Measurements from ENCODE around the gene HBG2.

The HBG2 gene

DNA sequence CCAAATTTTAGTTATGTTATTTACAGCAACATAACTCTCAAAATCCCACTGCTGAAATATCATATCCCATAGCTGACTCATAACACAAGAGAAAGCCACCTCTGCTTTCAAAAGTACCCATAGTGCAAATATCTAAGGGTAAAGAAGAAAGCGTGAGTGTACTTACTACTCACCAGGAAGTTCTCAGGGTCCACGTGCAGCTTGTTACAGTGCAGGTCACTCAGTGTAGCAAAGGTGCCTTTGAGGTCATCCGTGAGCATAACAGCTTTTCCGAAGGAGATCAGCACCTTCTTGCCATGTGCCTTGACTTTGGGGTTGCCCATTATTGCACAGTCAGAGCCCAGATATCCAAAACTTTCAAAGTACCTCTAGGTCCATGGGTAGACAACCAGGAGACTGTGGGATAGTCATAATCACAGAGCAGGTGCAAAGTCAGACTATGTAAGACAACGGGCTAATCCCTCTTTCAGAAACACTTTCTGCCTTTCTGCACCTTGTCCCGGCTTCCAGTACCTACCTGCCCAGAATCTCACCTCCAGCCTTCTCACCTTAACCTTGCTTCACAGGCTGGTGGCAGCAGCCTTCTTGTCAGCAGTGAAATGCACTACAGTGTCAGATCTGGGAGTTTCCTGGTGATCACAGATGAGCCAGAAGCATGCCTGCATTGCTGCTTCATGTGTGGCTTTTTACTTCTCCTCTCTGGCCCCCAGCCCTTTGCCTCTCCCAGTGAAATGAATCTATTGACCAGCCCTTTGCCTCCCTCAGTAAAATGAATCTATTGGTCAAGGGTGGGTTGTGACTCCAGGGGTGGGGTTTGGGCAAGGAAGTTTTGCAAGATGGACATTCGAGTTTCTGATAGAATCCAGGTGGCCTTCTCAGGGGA, 11.4 kb downstream of the HBG2 start:
- TF ChIP-seq, protein P1, sequence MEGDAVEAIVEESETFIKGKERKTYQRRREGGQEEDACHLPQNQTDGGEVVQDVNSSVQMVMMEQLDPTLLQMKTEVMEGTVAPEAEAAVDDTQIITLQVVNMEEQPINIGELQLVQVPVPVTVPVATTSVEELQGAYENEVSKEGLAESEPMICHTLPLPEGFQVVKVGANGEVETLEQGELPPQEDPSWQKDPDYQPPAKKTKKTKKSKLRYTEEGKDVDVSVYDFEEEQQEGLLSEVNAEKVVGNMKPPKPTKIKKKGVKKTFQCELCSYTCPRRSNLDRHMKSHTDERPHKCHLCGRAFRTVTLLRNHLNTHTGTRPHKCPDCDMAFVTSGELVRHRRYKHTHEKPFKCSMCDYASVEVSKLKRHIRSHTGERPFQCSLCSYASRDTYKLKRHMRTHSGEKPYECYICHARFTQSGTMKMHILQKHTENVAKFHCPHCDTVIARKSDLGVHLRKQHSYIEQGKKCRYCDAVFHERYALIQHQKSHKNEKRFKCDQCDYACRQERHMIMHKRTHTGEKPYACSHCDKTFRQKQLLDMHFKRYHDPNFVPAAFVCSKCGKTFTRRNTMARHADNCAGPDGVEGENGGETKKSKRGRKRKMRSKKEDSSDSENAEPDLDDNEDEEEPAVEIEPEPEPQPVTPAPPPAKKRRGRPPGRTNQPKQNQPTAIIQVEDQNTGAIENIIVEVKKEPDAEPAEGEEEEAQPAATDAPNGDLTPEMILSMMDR (IDR thresholded peaks at IDR 0.05), result no peak

DNA sequence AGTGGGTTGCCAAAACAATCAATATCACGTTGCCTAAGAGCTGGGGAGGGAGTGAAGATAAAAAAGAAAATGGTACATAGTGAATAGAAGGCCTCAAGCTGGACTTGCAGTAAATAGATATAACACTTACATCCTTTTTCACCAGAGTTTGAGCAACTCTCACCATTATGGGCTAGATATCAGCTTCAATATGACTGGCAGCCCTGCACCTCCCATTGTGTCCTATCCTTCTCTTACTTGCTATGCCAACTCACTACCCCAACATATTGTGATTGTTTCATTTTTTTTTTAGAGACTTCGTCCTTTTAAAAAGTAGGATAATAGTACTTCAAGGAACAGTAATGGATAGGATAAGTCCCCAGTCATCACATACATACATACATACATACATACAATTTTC, 12.4 kb downstream of the HBG2 start:
- TF ChIP-seq, protein P1 (IDR thresholded peaks at IDR 0.05), result no peak

DNA sequence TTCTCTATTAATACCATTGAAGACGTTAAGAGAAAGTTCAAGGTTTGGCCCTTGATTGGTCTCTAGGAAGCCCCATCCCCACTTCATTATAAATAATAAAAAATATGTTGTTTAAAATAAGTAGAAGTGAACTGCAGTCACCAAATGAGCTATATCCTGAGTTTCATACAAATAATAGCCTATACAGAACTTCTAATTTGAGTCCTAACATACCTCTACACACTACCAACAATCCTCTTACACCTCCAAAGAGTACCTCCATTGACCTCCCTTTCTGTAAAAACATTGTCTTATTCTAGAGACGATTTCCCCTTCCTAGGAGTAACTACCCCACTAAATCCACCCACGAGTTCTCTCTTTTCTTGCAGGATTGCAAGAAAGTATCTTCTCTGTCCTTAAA, 13.1 kb downstream of the HBG2 start:
- TF ChIP-seq, protein P1 (IDR thresholded peaks at IDR 0.05), result no peak

DNA sequence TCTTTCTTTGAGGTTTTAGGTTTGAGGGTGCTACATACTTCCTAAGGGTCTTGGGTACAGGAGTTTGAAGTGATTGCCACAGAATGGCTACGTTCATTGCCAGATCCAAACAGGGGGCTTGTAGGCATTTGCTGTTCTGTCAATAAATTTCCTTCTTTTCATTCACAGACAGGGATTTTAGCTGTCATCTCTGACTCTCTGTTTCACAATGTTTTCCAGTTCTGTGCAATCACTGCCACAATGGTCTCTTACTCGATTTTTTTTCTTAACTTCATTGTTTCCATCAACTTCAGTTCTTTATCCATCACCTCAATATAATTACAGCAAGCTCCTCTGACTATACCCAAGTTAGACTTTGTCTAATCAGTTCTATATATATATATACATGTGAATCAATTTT, 14.1 kb downstream of the HBG2 start:
- TF ChIP-seq, protein P1 (IDR thresholded peaks at IDR 0.05), result no peak

DNA sequence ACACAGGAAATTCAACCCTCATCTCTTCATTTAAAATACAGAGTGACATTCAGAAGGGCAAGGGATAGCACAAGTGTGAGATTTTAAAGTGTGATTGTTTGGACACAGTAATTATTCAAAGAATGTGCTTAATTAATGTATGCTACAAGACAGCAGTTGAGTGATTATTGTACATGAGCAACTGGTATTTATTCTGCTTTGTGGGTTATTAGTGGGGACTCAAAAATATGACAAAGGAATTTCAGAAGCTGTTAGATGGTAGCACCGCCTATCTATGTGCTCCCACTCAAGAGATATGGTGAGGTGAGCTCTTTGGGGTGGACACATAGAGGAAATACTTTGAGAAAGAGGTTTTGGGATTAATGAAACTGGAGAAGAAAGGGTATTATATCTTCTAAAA, 14.5 kb downstream of the HBG2 start:
- TF ChIP-seq, protein P1 (IDR thresholded peaks at IDR 0.05), result no peak

DNA sequence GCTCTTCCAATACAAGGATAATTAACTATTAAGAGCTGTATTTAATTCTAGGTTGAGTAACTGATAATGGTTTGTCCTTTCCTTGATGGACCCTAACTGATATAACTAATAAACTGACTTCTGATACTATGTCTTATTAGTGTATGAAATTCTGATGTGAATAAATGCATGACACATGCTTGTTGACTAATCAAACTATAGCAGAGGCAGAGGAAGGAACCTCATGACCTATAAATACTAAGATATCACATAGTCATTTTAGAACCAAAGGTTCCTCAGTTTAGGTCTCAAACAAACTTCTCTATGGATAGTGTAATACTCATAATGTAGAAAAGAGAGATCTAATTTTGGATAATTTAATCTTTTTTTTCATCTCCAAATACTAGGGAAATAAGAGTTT, 15.5 kb downstream of the HBG2 start:
- TF ChIP-seq, protein P1 (IDR thresholded peaks at IDR 0.05), result no peak

DNA sequence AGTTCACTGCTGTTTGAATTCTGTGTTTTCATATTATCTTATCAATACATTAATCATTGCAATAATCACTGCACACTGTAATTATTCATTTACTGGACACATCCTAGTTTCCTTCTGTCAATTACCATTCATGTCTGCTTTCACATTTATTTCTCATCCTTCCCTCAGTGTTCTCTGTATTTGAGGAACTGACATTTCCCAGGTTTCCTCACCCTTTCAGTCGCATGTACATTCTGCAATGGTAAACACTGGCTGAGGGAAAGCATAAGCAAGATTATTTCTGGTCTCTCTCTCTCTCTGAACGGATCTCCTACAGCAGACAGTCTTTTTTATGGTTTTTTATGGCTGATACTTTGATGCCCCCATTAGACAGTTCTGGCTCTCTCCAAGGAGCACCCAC, 16.1 kb downstream of the HBG2 start:
- TF ChIP-seq, protein P1 (IDR thresholded peaks at IDR 0.05), result no peak
